HEK293T (cell line): ENCODE data around the gene EXOC4.

ENCODE experiments used
- ARNT ChIP-seq: fragments of 450-650 bp; IDR thresholded peaks from 2 replicates; pipeline ENCODE4 v1.6.1; 2017; ENCODE audit warnings: mild to moderate bottlenecking
- BHLHE40 ChIP-seq: fragments of 450-650 bp; IDR thresholded peaks from 2 replicates; pipeline ENCODE4 v1.6.1; 2016; ENCODE audit warnings: mild to moderate bottlenecking, moderate library complexity, borderline replicate concordance
- FOXM1 ChIP-seq: fragments of 450-650 bp; IDR thresholded peaks from 2 replicates; pipeline ENCODE4 v1.6.1; 2017; ENCODE audit warnings: mild to moderate bottlenecking, borderline replicate concordance
- L3MBTL2 ChIP-seq: fragments of 450-650 bp; conservative IDR thresholded peaks from 2 replicates; pipeline ENCODE4 v1.6.1; 2016; ENCODE audit warnings: mild to moderate bottlenecking
- SUZ12 ChIP-seq: fragments of 450-650 bp; IDR thresholded peaks from 2 replicates; pipeline ENCODE4 v1.6.1; 2016; ENCODE audit warnings: mild to moderate bottlenecking
- ZNF384 ChIP-seq: fragments of 450-650 bp; IDR thresholded peaks from 2 replicates; pipeline ENCODE4 v1.6.1; 2016
- TF ChIP-seq, protein P1 (sequence below): fragments of 450-650 bp; IDR thresholded peaks from 2 replicates; pipeline ENCODE4 v1.6.1; 2016

DNA sequence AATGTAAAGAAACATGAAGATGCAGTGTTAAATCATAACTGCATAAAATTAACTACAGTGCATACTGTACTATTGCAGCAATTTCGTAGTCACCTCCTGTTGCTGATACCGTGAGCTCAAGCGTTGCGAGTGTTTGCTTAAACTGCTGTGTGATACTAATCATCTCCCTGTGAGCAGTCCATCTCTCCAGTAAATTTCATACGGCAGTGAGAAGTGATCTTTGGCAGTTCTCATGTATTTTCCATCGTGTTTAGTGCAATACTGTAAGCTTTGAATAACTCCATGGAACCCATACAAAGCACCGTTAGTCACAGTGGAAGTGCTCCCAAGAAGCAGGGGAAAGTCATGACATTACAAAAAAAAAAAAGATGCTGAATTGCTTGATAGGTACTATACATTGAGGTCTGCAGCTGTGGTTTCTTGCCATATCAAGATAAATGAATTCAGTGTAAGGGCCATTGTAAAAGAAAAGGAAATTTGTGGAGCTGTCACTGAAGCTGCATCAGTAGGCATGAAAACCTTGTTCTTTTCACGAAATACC lies 360.4 kb downstream of the EXOC4 start:
- TF ChIP-seq SUZ12 (no peak), ZNF384 (no peak), ARNT (no peak), BHLHE40 (no peak), L3MBTL2 (no peak), FOXM1 (no peak)
- TF ChIP-seq, protein P1, sequence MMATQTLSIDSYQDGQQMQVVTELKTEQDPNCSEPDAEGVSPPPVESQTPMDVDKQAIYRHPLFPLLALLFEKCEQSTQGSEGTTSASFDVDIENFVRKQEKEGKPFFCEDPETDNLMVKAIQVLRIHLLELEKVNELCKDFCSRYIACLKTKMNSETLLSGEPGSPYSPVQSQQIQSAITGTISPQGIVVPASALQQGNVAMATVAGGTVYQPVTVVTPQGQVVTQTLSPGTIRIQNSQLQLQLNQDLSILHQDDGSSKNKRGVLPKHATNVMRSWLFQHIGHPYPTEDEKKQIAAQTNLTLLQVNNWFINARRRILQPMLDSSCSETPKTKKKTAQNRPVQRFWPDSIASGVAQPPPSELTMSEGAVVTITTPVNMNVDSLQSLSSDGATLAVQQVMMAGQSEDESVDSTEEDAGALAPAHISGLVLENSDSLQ, result no peak
